Fibroblast of mammary gland (primary cell): ENCODE results near the gene NMNAT2.

Source experiments
- DNase-seq: peaks from one replicate; pipeline ENCODE4 v3.0.0-alpha.2; 2010; ENCODE audit warnings: low read depth
- H3K4me3 ChIP-seq: 2 replicates; pipeline ENCODE4 v1.5.1; 2011; ENCODE audit warnings: low read depth, mild to moderate bottlenecking, low read length, moderate library complexity; ENCODE audit not compliant: control insufficient read depth
- TF ChIP-seq, protein P1 (sequence below): conservative IDR thresholded peaks from 2 replicates; pipeline ENCODE4 v1.5.1; 2011; ENCODE audit warnings: low read depth, low read length, inconsistent platforms; ENCODE audit not compliant: control insufficient read depth, insufficient read depth

The NMNAT2 gene

DNA sequence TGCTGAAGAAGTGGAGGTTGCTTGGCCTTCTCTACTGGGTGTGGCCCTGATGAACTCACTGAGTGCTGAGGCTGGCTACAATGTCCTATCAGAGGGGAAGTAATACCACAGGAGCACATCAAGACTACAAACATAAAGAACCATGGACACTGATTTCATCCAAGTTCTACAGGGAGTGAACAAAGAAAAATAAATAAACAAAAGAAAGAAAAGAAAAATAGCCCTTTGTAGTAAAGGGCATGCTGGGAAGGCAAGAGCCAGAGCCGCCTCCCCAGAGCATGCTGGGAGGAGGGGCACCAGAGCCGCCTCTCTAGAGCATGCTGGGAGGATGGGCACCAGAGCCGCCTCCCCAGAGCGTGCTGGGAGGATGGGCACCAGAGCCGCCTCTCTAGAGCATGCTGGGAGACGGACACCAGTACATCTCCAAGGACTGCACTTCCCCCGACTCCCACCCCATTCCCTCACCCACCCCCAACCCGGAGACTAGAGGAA, 166.2 kb downstream of the NMNAT2 start:
- DNase-seq: no peak
- TF ChIP-seq, protein P1, sequence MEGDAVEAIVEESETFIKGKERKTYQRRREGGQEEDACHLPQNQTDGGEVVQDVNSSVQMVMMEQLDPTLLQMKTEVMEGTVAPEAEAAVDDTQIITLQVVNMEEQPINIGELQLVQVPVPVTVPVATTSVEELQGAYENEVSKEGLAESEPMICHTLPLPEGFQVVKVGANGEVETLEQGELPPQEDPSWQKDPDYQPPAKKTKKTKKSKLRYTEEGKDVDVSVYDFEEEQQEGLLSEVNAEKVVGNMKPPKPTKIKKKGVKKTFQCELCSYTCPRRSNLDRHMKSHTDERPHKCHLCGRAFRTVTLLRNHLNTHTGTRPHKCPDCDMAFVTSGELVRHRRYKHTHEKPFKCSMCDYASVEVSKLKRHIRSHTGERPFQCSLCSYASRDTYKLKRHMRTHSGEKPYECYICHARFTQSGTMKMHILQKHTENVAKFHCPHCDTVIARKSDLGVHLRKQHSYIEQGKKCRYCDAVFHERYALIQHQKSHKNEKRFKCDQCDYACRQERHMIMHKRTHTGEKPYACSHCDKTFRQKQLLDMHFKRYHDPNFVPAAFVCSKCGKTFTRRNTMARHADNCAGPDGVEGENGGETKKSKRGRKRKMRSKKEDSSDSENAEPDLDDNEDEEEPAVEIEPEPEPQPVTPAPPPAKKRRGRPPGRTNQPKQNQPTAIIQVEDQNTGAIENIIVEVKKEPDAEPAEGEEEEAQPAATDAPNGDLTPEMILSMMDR: no peak
- H3K4me3 ChIP-seq: no peak overlapping the region

DNA sequence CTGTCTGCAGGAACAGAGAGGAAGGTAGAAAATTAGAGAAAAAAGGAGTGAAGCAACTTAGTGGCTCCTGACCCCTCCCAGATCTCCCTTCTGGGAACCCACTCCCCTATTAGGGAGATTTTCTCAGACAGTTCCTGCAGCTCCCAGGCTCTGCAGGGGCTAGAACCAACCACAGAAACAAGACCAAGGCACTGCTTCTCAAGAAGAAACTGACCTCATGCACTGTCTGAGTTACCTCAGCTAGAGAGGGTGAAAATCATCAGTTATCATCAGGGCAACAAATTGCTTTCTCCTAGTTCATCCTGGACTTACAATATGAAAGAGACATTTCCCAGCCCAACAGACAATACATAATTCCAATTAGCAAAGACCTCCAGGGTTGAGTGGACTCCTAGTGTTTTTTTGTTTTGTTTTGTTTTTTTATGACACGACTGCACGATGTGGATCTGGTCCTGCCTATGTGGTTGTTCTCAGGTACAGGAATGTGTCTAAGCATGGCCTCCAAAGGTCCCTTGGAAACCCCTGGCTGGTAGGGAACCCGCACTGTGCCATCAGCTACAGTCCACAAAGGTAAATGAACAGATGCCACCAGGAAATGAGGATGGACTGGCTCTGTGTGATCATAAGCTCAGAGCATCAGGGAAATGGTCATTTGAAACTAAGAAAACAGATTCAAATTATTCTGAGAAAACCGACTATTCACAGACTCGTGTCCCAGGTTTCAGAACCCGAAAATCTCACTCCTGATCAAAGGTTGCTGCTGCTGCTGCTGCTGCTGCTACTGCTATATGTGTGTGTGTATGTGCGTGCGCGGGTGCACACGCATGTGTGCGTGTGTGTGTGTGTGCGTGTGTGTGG, 166.8 kb downstream of the NMNAT2 start:
- DNase-seq: no peak
- TF ChIP-seq, protein P1: no peak
- H3K4me3 ChIP-seq: no peak overlapping the region

DNA sequence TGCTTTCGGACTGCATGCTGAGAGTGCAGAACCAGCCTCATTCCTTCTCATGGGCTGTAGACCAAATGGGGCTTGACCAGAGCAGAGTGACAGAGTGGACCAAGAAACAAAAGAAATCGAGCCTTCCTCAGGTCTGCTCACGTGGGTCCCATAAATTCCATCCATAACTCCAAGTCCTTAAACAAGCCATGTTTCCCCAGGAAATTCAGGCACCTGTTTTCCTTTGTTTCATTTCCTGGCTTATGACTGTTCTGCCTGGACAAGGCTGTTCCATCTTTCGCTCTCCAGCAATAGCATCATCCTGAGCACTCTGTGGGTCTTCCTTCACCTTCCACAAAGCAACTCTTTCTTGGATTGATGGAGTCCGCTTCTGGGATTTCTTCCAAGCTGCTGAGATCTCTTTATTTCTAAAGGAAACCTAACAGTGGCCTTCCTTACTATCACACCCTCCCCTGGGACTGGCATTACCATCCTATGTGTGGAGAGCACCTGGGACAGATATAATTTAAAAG, 168.2 kb downstream of the NMNAT2 start:
- TF ChIP-seq, protein P1: no peak
- H3K4me3 ChIP-seq: no peak overlapping the region
- no peak for DNase-seq

DNA sequence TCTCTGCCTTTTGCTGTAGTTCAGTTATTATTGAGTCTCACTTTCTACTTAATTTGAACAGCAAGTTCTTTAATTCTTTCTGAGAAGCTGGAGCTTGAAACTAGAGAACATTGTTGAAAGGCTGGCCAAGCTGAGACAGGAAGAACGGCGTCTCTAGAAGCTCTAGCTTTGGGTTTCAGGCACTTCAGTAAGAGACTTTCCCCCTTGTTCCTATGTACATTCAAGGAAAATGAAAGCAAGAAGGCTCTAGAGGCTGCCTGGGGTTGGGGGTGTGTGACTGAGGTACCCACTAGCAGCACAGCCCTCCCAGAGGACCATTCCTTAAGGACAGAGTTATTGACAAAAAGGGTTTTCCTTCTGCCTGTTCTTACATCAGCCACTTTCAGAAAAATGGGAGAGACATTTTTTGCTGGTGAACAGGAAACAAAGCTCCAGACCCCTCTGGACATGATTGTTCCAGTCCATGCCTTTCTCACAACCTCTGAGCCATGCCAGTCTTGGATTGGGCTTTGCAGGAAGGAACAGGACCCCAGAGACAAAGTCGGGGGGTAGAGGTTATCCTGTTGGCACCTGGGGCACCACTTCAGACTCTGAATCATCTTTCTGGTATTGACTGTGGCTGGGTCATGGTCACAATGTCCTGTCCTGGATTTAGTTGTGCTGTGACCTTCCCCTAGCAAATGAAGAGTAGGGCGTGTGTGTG, 169.0 kb downstream of the NMNAT2 start:
- no peak overlapping the region for H3K4me3 ChIP-seq
- no peak for DNase-seq
- TF ChIP-seq, protein P1: no peak

DNA sequence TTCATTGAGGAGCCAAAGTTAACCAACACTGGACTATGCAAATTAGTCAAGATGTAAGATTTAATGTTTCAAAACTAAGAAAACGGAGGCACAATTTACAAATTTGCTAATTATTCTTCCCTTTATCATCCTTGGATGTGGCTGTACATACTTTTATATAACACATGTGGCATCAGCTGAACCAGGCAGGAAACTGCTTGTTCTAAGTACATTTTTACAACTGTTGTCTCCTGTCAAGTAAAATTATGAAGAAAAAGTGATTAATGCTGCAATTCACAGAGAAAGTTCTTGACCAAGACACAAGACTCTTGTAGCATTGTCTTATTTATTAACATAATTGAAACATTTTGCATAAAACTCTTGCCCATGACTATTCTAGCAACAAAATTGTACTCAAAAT, 170.2 kb downstream of the NMNAT2 start:
- no peak overlapping the region for H3K4me3 ChIP-seq
- TF ChIP-seq, protein P1: no peak
- DNase-seq: no peak

DNA sequence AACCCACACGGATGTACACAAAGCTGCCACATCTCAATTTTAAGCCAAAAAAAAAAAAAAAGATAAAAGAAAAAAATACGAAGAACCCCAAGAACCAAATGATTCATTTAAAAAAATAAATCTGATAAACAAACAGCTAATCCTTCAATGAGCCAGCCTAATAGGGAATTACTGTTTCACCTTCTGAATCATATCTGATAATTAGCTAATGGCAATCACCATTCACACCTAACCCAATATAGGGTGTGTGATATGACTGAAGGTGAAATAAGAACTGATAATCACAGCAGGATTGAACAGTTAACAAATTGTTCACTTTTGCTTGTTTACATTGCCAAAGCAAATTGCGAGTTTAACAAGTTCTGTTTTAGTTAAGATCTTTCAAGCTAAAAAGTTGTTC, 170.7 kb downstream of the NMNAT2 start:
- H3K4me3 ChIP-seq: no peak overlapping the region
- DNase-seq: no peak
- TF ChIP-seq, protein P1: no peak
